DMS114 treated with DMSO at 0.1 percent for 48 hours (cell line): ENCODE measurements around the gene SCAI.
"Not testable (repeated sequence)": the region's sequence is repeated elsewhere in the genome, so short reads cannot be mapped to it uniquely, and the experiment has no call there.

Experiments used
- DNase-seq: peaks from one replicate; lab custom pipeline; 2025; ENCODE audit not compliant: unreplicated experiment; lab: John Stamatoyannopoulos, UW

SCAI gene

GRCh38 chr9:125150349-125151245 lies 7.3 kb upstream of the SCAI start:
- DNase-seq, result no peak

GRCh38 chr9:125147401-125147951 lies 4.1 kb upstream of the SCAI start:
- DNase-seq, result no peak

GRCh38 chr9:125146247-125146646 lies 2.9 kb upstream of the SCAI start:
- no peak for DNase-seq

- DNase-seq, result no peak
Observed at GRCh38 chr9:125145425-125145824, 2.1 kb upstream of the SCAI start.

GRCh38 chr9:125142560-125143376 lies 560 bp downstream of the SCAI start:
- no peak for DNase-seq

GRCh38 chr9:125141751-125142150 lies 1.6 kb downstream of the SCAI start:
- no peak for DNase-seq

- no peak for DNase-seq
Observed at GRCh38 chr9:125141251-125141650, 2.1 kb downstream of the SCAI start.

GRCh38 chr9:125140576-125140975 lies 2.8 kb downstream of the SCAI start:
- no peak for DNase-seq

- DNase-seq, result no peak
Observed at GRCh38 chr9:125137200-125137599, 6.1 kb downstream of the SCAI start.

GRCh38 chr9:125134976-125135375 lies 8.4 kb downstream of the SCAI start:
- DNase-seq, result no peak

- DNase-seq, result no peak
Observed at GRCh38 chr9:125133403-125134329, 9.7 kb downstream of the SCAI start.

GRCh38 chr9:125131778-125132177 lies 11.6 kb downstream of the SCAI start:
- no peak for DNase-seq

GRCh38 chr9:125126019-125126746 lies 17.1 kb downstream of the SCAI start:
- DNase-seq, result no peak

- DNase-seq, result no peak
Observed at GRCh38 chr9:125125523-125125922, 17.8 kb downstream of the SCAI start.

GRCh38 chr9:125121146-125121545 lies 22.2 kb downstream of the SCAI start:
- DNase-seq, result no peak

GRCh38 chr9:125119643-125120286 lies 23.6 kb downstream of the SCAI start:
- no peak for DNase-seq

- DNase-seq, result not testable (repeated sequence)
Observed at GRCh38 chr9:125118696-125119095, 24.6 kb downstream of the SCAI start.

GRCh38 chr9:125114503-125114902 lies 28.8 kb downstream of the SCAI start:
- not testable (repeated sequence) for DNase-seq

- no peak for DNase-seq
Observed at GRCh38 chr9:125110464-125110863, 32.9 kb downstream of the SCAI start.
